Measurements from ENCODE around the gene TRIM38. TPM values are rescaled to one million over a fixed set of nuclear protein-coding genes. Genes with fewer than 3 reads are reported as not detected.

The TRIM38 gene
- total RNA-seq, 1 experiment from 2014 or later, result 5.4 TPM

DNA sequence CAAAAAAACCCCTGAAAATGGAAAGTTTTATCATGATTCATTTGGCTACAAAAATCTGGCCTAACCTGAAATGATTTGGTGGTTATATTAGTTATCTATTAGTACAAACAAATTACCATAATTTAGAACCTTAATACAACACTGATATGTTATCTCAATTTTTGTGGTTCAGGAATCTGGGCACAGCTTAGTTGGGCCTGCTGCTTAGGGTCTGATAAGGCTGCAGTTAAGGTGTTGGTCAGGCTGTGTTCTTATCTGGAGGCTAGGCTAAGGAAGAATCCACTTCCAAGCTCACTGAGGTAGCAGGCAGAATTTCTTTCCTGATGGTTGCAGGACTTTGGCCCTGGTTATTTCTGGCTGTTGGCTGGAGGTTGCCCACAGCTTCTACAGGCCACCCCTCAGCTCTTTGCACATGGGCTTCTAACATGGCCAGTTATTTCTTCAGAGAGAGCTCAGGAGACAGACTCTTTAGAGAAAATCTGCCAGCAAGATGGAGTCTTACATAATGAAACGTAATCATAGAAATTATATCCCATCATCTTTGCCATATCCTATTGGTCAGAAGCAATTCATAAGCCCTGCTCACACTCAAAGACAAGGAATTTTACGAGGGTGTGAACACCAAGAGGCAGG lies 11.4 kb downstream of the TRIM38 start:
- no peak overlapping the region for H3K27ac Mint-ChIP-seq (ENCODE audit: low read depth, unreplicated experiment)
- peaks cover 83% of the 10 kb centered on the region for H3K36me3 Mint-ChIP-seq (ENCODE audit: insufficient read depth, unreplicated experiment)
- intact Hi-C loops (cut with micrococcal nuclease), result no loop called here
- peaks cover 24% of the 10 kb centered on the region for H3K4me1 Mint-ChIP-seq (ENCODE audit: insufficient read depth, unreplicated experiment)
- no peaks in the 10 kb centered on the region for H3K27me3 Mint-ChIP-seq (ENCODE audit: insufficient read depth, unreplicated experiment)
- DNase-seq (ENCODE audit: unreplicated experiment), result no peak
- no TSS peak for BruUV-seq (replicated peaks)
- TF ChIP-seq, protein P1, sequence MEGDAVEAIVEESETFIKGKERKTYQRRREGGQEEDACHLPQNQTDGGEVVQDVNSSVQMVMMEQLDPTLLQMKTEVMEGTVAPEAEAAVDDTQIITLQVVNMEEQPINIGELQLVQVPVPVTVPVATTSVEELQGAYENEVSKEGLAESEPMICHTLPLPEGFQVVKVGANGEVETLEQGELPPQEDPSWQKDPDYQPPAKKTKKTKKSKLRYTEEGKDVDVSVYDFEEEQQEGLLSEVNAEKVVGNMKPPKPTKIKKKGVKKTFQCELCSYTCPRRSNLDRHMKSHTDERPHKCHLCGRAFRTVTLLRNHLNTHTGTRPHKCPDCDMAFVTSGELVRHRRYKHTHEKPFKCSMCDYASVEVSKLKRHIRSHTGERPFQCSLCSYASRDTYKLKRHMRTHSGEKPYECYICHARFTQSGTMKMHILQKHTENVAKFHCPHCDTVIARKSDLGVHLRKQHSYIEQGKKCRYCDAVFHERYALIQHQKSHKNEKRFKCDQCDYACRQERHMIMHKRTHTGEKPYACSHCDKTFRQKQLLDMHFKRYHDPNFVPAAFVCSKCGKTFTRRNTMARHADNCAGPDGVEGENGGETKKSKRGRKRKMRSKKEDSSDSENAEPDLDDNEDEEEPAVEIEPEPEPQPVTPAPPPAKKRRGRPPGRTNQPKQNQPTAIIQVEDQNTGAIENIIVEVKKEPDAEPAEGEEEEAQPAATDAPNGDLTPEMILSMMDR (IDR thresholded peaks at IDR 0.05; ENCODE audit: unreplicated experiment), result no peak
- ChIA-PET POLR2A (interaction anchor here (0.8 to 3.5 kb wide), 4 partner anchors 11 to 82 kb away, joined by 3 to 21 read pairs (median 8); partner anchors contain the start of gene TRIM38), CTCF (interaction anchor here (0.6 to 2.6 kb wide), 3 partner anchors 9 to 29 kb away, joined by 3 to 14 read pairs (median 3); no protein-coding TSS in a partner anchor)
- no peak overlapping the region for H3K4me3 Mint-ChIP-seq (ENCODE audit: unreplicated experiment)
- H3K9me3 Mint-ChIP-seq (ENCODE audit: unreplicated experiment), result no peaks in the 10 kb centered on the region

DNA sequence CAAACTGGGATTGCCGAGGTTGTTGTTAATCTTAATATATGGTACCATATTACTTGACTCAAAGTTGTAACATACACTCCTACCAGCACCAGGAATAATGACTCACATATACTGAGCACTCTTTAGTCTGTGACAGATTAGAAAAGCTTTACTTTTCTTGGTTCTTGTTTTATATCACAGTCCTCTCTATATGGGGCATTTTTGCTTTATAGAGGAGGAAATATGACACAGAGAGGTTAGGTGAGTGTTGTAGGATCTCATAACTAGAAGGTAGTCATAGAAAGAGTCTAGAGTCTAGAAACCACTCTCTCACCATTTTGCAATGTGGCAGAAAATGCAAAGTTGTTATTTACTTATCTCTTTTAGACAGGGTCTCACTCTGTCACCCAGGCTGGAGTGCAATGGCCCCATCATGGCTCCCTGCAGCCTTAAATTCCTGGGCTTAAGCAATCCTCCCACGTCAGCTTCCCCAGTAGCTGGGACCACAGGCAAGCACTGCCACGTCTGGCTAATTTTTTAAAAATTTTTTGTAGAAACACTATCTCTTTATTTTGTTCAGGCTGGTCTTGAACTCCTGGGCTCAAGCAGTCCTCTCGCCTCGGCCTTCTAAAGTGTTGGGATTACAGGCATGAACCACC lies 13.4 kb downstream of the TRIM38 start:
- intact Hi-C loops (cut with micrococcal nuclease), result no loop called here
- no peak for DNase-seq (ENCODE audit: unreplicated experiment)
- TF ChIP-seq, protein P1 (IDR thresholded peaks at IDR 0.05; ENCODE audit: unreplicated experiment), result no peak
- CTCF ChIA-PET, result interaction anchor here (3.0 kb wide), 1 partner anchor 16 kb away, joined by 14 read pairs; no protein-coding TSS in a partner anchor
- Mint-ChIP-seq H3K4me3 (ENCODE audit: unreplicated experiment) (no peak overlapping the region), H3K27ac (ENCODE audit: low read depth, unreplicated experiment) (no peak overlapping the region), H3K36me3 (ENCODE audit: insufficient read depth, unreplicated experiment) (peaks cover 78% of the 10 kb centered on the region), H3K4me1 (ENCODE audit: insufficient read depth, unreplicated experiment) (peaks cover 10% of the 10 kb centered on the region), H3K27me3 (ENCODE audit: insufficient read depth, unreplicated experiment) (no peaks in the 10 kb centered on the region), H3K9me3 (ENCODE audit: unreplicated experiment) (no peaks in the 10 kb centered on the region)
- POLR2A ChIA-PET, result interaction anchor here (0.5 to 3.5 kb wide), 3 partner anchors 13 to 50 kb away, joined by 3 to 13 read pairs (median 5); partner anchors contain the start of gene TRIM38
- no TSS peak for BruUV-seq (replicated peaks)

DNA sequence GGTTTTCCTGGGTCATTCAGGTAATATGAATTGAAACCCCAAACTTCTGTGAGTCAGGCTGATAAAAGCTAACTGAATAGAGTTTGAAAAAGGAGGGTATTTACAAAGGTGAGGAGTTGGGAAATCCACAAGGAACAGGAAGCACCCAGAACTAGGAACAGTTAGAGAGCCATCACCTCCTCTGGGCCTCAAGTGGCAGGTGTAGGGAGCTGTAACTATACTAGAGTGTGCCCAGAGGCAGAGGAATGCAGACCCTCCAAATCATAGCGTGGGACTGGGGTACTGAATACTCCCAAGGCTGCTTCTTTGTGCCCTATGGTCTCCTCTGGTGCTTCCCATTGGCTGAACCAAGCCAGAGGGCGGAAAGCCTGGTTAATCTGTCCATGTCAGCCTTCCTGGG lies 18.3 kb downstream of the TRIM38 start:
- POLR2A ChIA-PET, result interaction anchor here (0.7 to 3.2 kb wide), 4 partner anchors 8 to 1499 kb away, joined by 3 to 15 read pairs (median 6); no protein-coding TSS in a partner anchor
- intact Hi-C loops (cut with micrococcal nuclease), result no loop called here
- Mint-ChIP-seq H3K9me3 (ENCODE audit: unreplicated experiment) (no peaks in the 10 kb centered on the region), H3K36me3 (ENCODE audit: insufficient read depth, unreplicated experiment) (peaks cover 57% of the 10 kb centered on the region), H3K27me3 (ENCODE audit: insufficient read depth, unreplicated experiment) (no peaks in the 10 kb centered on the region), H3K27ac (ENCODE audit: low read depth, unreplicated experiment) (no peak overlapping the region), H3K4me3 (ENCODE audit: unreplicated experiment) (no peak overlapping the region), H3K4me1 (ENCODE audit: insufficient read depth, unreplicated experiment) (no peaks in the 10 kb centered on the region)
- no peak for DNase-seq (ENCODE audit: unreplicated experiment)
- TF ChIP-seq, protein P1 (IDR thresholded peaks at IDR 0.05; ENCODE audit: unreplicated experiment), result no peak
- CTCF ChIA-PET, result interaction anchor here (0.7 to 3.4 kb wide), 3 partner anchors 12 to 41 kb away, joined by 3 to 22 read pairs (median 3); no protein-coding TSS in a partner anchor
- no TSS peak for BruUV-seq (replicated peaks)

DNA sequence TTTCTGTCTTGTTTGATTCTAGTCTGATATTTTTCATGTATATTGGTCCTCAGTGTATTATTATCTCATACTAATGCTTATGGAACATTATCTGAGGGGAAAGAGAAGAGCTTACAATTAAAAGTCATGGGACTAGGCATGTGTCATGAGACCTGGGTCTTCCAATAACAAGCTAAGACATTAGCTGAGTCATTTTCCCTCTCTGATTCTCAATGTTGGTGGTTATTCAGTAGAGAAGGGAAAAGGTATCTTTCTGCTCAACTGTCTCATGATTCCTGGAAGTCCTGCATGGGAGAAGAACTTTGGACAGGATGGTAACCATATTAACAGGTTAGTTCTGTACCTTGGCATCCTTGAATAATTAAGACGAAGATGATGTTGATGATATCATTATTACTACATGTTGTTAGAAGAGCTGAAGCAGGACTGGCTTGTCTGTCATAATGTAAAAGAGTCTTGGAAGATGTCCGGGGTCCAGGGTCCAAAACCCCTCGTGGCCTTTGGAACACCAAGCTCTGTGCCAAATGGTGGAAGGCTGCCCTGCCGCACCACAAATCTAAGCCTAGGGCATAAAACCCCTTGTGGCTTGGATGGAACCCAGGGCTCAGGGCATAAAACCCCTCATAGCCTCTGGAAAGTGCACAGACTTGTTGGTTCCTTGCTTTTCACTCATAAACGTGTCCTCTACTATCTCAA lies 19.1 kb downstream of the TRIM38 start:
- no TSS peak for BruUV-seq (replicated peaks)
- CTCF ChIA-PET, result interaction anchor here (1.1 to 3.4 kb wide), 2 partner anchors 11 to 21 kb away, joined by 3 to 22 read pairs; no protein-coding TSS in a partner anchor
- POLR2A ChIA-PET, result interaction anchor here (0.7 to 3.2 kb wide), 3 partner anchors 9 to 1498 kb away, joined by 3 to 15 read pairs (median 3); no protein-coding TSS in a partner anchor
- DNase-seq (ENCODE audit: unreplicated experiment), result no peak
- H3K36me3 Mint-ChIP-seq (ENCODE audit: insufficient read depth, unreplicated experiment), result peaks cover 49% of the 10 kb centered on the region
- H3K27ac Mint-ChIP-seq (ENCODE audit: low read depth, unreplicated experiment), result no peak overlapping the region
- no peak overlapping the region for H3K4me3 Mint-ChIP-seq (ENCODE audit: unreplicated experiment)
- TF ChIP-seq, protein P1 (IDR thresholded peaks at IDR 0.05; ENCODE audit: unreplicated experiment), result no peak
- H3K4me1 Mint-ChIP-seq (ENCODE audit: insufficient read depth, unreplicated experiment), result no peaks in the 10 kb centered on the region
- H3K9me3 Mint-ChIP-seq (ENCODE audit: unreplicated experiment), result no peaks in the 10 kb centered on the region
- intact Hi-C loops (cut with micrococcal nuclease), result no loop called here
- no peaks in the 10 kb centered on the region for H3K27me3 Mint-ChIP-seq (ENCODE audit: insufficient read depth, unreplicated experiment)
